ENCODE results near the gene IFT22. TPM values are rescaled to one million over a fixed set of nuclear protein-coding genes. Genes with fewer than 3 reads are reported as not detected.
"Not testable (repeated sequence)": the region's sequence is repeated elsewhere in the genome, so short reads cannot be mapped to it uniquely, and the experiment has no call there.

IFT22 gene
- total and polyA plus RNA-seq, 10 donors: 5.5 to 11.0 (median 6.8) TPM

DNA sequence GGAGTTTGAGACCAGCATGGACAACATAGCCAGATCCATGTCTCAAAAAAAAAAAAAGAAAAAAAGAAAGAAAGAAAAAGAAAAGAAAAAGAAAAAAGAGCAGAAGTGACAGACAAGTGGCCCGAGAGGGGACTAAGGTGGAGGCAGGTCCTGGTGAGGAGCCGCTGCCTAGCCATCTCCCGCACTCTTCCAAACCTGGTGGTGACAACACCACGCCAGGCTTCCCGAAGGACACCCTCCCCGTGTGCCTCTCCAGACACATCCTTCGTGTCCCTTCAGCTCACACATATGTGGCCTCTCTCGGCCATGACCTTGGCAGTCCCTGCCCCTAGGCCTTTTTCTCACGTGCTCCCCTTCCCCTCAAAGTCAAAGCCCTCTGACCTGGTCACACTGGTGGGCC, 36.4 kb downstream of the IFT22 start:
- H3K4me1 ChIP-seq: peaks cover 0 to 10% (median 3%) of the 10 kb centered on the region in 6 donors
- intact Hi-C loops (cut with DNase I; ENCODE audit: low total_unique reads): no loop called here
- TF ChIP-seq CTCF (IDR thresholded peaks at IDR 0.05 in 8 of 11, conservative IDR thresholded peaks at IDR 0.05 in 3 of 11) (no peak), POLR2A (IDR thresholded peaks at IDR 0.05) (no peak), POLR2AphosphoS5 (IDR thresholded peaks at IDR 0.05) (no peak)
- no peaks in the 10 kb centered on the region for H3K36me3 ChIP-seq
- no peak overlapping the region for H3K27ac ChIP-seq
- H3K4me3 ChIP-seq: no peak overlapping the region
- DNase-seq: no peak
- H3K27me3 ChIP-seq (replicated peaks in 1 of 7): peaks cover 0 to 13% (median 0%) of the 10 kb centered on the region in 7 donors
- H3K9me3 ChIP-seq: peaks cover 0 to 3% (median 0%) of the 10 kb centered on the region in 8 donors
- 80 to 87% (median 85%) methylated on average over 9 of the region's 9 CpGs for WGBS, 5 donors

DNA sequence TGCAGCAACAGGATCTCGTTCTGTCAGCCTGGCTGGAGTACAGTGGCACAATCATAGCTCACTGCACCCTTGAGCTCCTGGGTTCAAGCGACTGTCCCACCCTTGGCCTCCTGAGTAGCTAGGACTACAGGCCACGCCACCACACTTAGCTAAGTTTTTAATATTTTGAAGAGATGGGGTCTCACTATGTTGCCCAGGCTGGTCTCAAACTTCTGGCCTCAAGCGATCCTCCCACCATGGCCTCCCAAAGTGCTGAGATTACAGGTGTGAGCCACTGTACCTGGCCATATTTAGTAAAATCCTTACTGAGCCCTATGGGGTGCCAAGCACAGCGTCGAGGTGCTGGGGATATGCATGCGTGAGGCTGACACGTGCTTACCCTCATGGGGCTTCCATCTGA, 40.7 kb downstream of the IFT22 start:
- intact Hi-C loops (cut with DNase I; ENCODE audit: low total_unique reads): loop anchor here (5.0 kb wide), 1 partner anchor 139 kb away; no protein-coding TSS in a partner anchor
- H3K27me3 ChIP-seq (replicated peaks in 1 of 7): peaks cover 0 to 29% (median 0%) of the 10 kb centered on the region in 7 donors
- not testable (repeated sequence) for DNase-seq, H3K4me3 ChIP-seq, H3K9me3 ChIP-seq, H3K4me1 ChIP-seq, H3K36me3 ChIP-seq, H3K27ac ChIP-seq
- 76 to 90% (median 87%) methylated on average over 8 of the region's 8 CpGs for WGBS, 5 donors

DNA sequence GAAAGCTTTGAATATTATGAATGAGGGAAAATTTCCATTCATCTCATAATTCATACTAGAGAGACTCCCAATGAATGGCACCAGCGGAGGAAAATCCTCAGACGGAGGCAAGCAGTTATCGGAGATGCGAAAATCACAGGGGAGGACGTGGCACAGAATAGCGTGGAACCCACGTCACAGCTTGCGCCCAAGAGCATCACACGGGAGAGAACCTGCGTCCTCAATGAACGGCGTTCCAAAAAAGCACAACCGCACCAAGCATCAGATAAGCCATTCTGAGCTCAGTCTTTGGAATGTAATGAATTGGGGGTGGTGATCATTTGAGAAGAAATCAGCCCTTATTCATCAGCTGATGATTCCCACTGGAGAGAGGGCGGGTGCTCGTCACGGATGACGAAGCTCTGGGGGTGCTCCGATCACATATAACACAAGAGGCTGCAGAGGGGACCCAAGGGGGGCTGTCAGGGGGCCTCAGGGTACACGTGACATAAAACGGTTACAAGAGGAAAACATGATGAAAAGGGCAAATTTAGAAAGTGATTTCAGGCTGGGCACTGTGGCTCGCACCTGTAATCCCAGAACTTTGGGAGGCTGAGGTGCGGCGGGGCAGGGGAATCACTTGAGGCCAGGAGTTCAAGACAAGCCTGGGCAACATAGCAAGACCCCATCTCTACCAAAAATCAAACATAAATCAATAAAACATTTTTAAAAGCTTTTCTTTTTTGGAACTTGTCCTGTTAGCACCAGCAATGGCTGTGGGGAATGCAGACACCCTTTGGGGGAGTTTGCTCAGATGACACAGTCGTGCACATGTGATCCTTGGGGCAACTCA, 42.9 kb downstream of the IFT22 start:
- Histone ChIP-seq H3K27me3 (replicated peaks in 1 of 7) (peaks cover 0 to 29% (median 0%) of the 10 kb centered on the region in 7 donors), H3K4me1 (peaks cover 0 to 9% (median 2%) of the 10 kb centered on the region in 6 donors), H3K36me3 (no peaks in the 10 kb centered on the region), H3K9me3 (no peaks in the 10 kb centered on the region), H3K4me3 (no peak overlapping the region), H3K27ac (no peak overlapping the region)
- no peak for DNase-seq
- intact Hi-C loops (cut with DNase I; ENCODE audit: low total_unique reads): no loop called here
- no peak for TF ChIP-seq CTCF (IDR thresholded peaks at IDR 0.05 in 8 of 11, conservative IDR thresholded peaks at IDR 0.05 in 3 of 11)
- no peak for TF ChIP-seq POLR2A (IDR thresholded peaks at IDR 0.05)
- no peak for TF ChIP-seq POLR2AphosphoS5 (IDR thresholded peaks at IDR 0.05)
- WGBS, 5 donors: 82 to 90% (median 85%) methylated on average over 24 of the region's 24 CpGs

DNA sequence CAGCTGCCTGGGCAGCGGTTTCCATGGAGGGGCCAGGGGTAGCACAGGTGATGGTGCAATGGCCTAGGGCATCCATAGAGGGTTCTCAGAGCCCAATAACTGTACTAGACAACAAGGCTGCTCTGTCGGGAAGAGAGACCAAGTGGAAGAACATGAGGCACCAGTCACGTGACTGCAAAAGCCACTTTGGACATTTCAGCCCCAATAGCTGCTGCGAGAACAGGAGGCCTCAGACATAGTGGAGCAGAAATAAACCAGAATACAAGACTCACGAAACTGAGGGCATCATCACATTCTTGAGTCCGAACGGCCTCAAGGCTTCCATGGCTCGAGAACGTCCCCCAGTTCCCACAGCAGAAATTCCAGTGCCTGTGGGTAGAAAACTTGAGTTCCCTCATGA, 44.5 kb downstream of the IFT22 start:
- Histone ChIP-seq H3K27me3 (replicated peaks in 1 of 7) (peaks cover 0 to 25% (median 0%) of the 10 kb centered on the region in 7 donors), H3K36me3 (no peaks in the 10 kb centered on the region), H3K4me1 (no peaks in the 10 kb centered on the region), H3K27ac (no peak overlapping the region), H3K4me3 (no peak overlapping the region), H3K9me3 (no peaks in the 10 kb centered on the region)
- 65 to 86% (median 81%) methylated on average over 9 of the region's 9 CpGs for WGBS, 5 donors
- DNase-seq: no peak
- TF ChIP-seq CTCF (IDR thresholded peaks at IDR 0.05 in 8 of 11, conservative IDR thresholded peaks at IDR 0.05 in 3 of 11) (no peak), POLR2A (IDR thresholded peaks at IDR 0.05) (no peak), POLR2AphosphoS5 (IDR thresholded peaks at IDR 0.05) (no peak)
- intact Hi-C loops (cut with DNase I; ENCODE audit: low total_unique reads): no loop called here

Data from spleen (tissue), 11 donors.